Fibroblast of lung (primary cell): ENCODE measurements around the gene ICAM3. TPM values are rescaled to one million over a fixed set of nuclear protein-coding genes. Genes with fewer than 3 reads are reported as not detected.

Experiments used
- DNase-seq, 2 donors: peaks; one replicate each; pipeline versions ENCODE4 v3.0.0 to v3.0.0-alpha.2; 2010; ENCODE audit warnings: low read depth in 2 of 2
- H2AFZ ChIP-seq: 2 replicates; pipeline ENCODE4 v1.5.1; 2012; ENCODE audit warnings: low read length, control low read depth, inconsistent platforms
- H3K27ac ChIP-seq: 2 replicates; pipeline ENCODE4 v1.5.1; 2011; ENCODE audit warnings: low read length, control low read depth; ENCODE audit not compliant: insufficient read depth
- H3K27me3 ChIP-seq: 2 replicates; pipeline ENCODE4 v1.5.1; 2011; ENCODE audit warnings: mild to moderate bottlenecking, low read length; ENCODE audit not compliant: control insufficient read depth, insufficient read depth
- H3K36me3 ChIP-seq: 2 replicates; pipeline ENCODE4 v1.5.1; 2011; ENCODE audit warnings: low read length; ENCODE audit not compliant: control insufficient read depth, insufficient read depth
- H3K4me1 ChIP-seq: 2 replicates; pipeline ENCODE4 v1.5.1; 2011; ENCODE audit warnings: low read length; ENCODE audit not compliant: control insufficient read depth, insufficient read depth; ENCODE audit errors: extremely low read depth
- H3K4me2 ChIP-seq: 2 replicates; pipeline ENCODE4 v1.5.1; 2011; ENCODE audit warnings: low read length, control low read depth; ENCODE audit not compliant: insufficient read depth; ENCODE audit errors: extremely low read depth
- H3K4me3 ChIP-seq, 4 experiments: fragments of 200-600 bp in 1 of 4; sonication (generic) in 1 of 4; replicated peaks in 1 of 4; 2 replicates each; pipeline ENCODE4 v1.5.1; 2011 to 2016; ENCODE audit warnings: low read length in 4 of 4, low read depth in 3 of 4, mild to moderate bottlenecking in 3 of 4, control low read depth in 2 of 4, inconsistent platforms in 1 of 4, mixed read lengths in 1 of 4; ENCODE audit not compliant: insufficient read depth in 1 of 4; ENCODE audit errors: control extremely low read depth in 1 of 4
- H3K79me2 ChIP-seq: 2 replicates; pipeline ENCODE4 v1.5.1; 2012; ENCODE audit warnings: mild to moderate bottlenecking, low read length, inconsistent platforms; ENCODE audit not compliant: control insufficient read depth, insufficient read depth
- H3K9ac ChIP-seq: 2 replicates; pipeline ENCODE4 v1.5.1; 2011; ENCODE audit warnings: mild to moderate bottlenecking, low read length, control low read depth; ENCODE audit not compliant: insufficient read depth
- H3K9me3 ChIP-seq: 2 replicates; pipeline ENCODE4 v1.5.1; 2012; ENCODE audit warnings: low read depth, low read length; ENCODE audit not compliant: control insufficient read depth, insufficient read depth
- H4K20me1 ChIP-seq: 2 replicates; pipeline ENCODE4 v1.5.1; 2011; ENCODE audit warnings: low read length; ENCODE audit not compliant: control insufficient read depth, insufficient read depth; ENCODE audit errors: extremely low read depth
- CTCF ChIP-seq, 2 donors: IDR thresholded peaks in 1 of 2; conservative IDR thresholded peaks in 1 of 2; 1 replicate in 1 of 2; 2 replicates in 1 of 2; pipeline ENCODE4 v1.5.1; 2011 to 2012; ENCODE audit warnings: low read length in 2 of 2, control low read depth in 1 of 2, inconsistent platforms in 1 of 2, low read depth in 1 of 2, mild to moderate bottlenecking in 1 of 2
- EZH2 ChIP-seq: IDR thresholded peaks from 2 replicates; pipeline ENCODE4 v1.5.1; 2012; ENCODE audit warnings: low read length, control low read depth, mild to moderate bottlenecking; ENCODE audit errors: missing control alignments
- polyA plus RNA-seq, 2 donors: library from polyadenylated mRNA; depleted of rRNA in 1 of 2; stranded (reverse) in 1 of 2; unstranded in 1 of 2; fragments of >200 nt; gene quantifications; 2 replicates each; pipeline ENCODE4 v1.2.1, GENCODE V29; 2011 to 2012; ENCODE audit warnings: missing spikeins in 1 of 2
- total RNA-seq: library from RNA; depleted of rRNA; stranded (reverse); fragments of >200 nt; gene quantifications from 2 replicates; pipeline ENCODE4 v1.2.1, GENCODE V29; 2014

The ICAM3 gene
- total and polyA plus RNA-seq, 2 donors (not counting 1 experiment from before 2014, with no cell fraction given), result 4.3 to 4.5 TPM

- Histone ChIP-seq H3K27ac (no peak overlapping the region), H3K9ac (no peak overlapping the region), H3K4me1 (peaks cover 3% of the 10 kb centered on the region), H3K9me3 (no peaks in the 10 kb centered on the region), H2AFZ (no peak overlapping the region), H3K4me2 (no peak overlapping the region), H4K20me1 (no peaks in the 10 kb centered on the region), H3K4me3 (no peak overlapping the region), H3K27me3 (no peaks in the 10 kb centered on the region), H3K79me2 (no peaks in the 10 kb centered on the region), H3K36me3 (peaks cover 3% of the 10 kb centered on the region)
- TF ChIP-seq CTCF (conservative IDR thresholded peaks at IDR 0.05 in 1 of 2, IDR thresholded peaks at IDR 0.05 in 1 of 2; ENCODE audit: low read depth in 1 of 2, low read length in 2 of 2), result no peak
- TF ChIP-seq EZH2, result no peak
- DNase-seq, result no peak
Observed at GRCh38 chr19:10306327-10306726, 33.1 kb downstream of the ICAM3 start.

GRCh38 chr19:10305139-10305806 lies 34.2 kb downstream of the ICAM3 start:
- Histone ChIP-seq H3K9ac (no peak overlapping the region), H2AFZ (no peak overlapping the region), H3K9me3 (no peaks in the 10 kb centered on the region), H3K36me3 (peaks cover 2% of the 10 kb centered on the region), H3K27ac (no peak overlapping the region), H3K27me3 (no peaks in the 10 kb centered on the region), H3K4me3 (no peak overlapping the region), H3K79me2 (no peaks in the 10 kb centered on the region), H3K4me2 (no peak overlapping the region), H4K20me1 (no peaks in the 10 kb centered on the region), H3K4me1 (peaks cover 3% of the 10 kb centered on the region)
- DNase-seq, result peak in 1 of 2 donors; percentile 68
- TF ChIP-seq EZH2, result no peak
- TF ChIP-seq CTCF (conservative IDR thresholded peaks at IDR 0.05 in 1 of 2, IDR thresholded peaks at IDR 0.05 in 1 of 2; ENCODE audit: low read depth in 1 of 2, low read length in 2 of 2), result no peak

- Histone ChIP-seq H3K4me3 (no peak overlapping the region), H3K4me1 (peaks cover 3% of the 10 kb centered on the region), H3K9me3 (no peaks in the 10 kb centered on the region), H2AFZ (no peak overlapping the region), H3K79me2 (no peaks in the 10 kb centered on the region), H3K27ac (no peak overlapping the region), H3K27me3 (peaks cover 11% of the 10 kb centered on the region), H4K20me1 (no peaks in the 10 kb centered on the region), H3K4me2 (no peak overlapping the region), H3K36me3 (no peaks in the 10 kb centered on the region), H3K9ac (no peak overlapping the region)
- TF ChIP-seq EZH2, result no peak
- TF ChIP-seq CTCF (conservative IDR thresholded peaks at IDR 0.05 in 1 of 2, IDR thresholded peaks at IDR 0.05 in 1 of 2; ENCODE audit: low read depth in 1 of 2, low read length in 2 of 2), result no peak
- DNase-seq, result no peak
Observed at GRCh38 chr19:10299545-10300458, 39.6 kb downstream of the ICAM3 start.
